ENCODE data around the gene DLEC1. TPM values are rescaled to one million over a fixed set of nuclear protein-coding genes. Genes with fewer than 3 reads are reported as not detected.

Gene DLEC1
- polyA plus RNA-seq, 1 experiment, result 0.04 TPM

- Histone ChIP-seq H3K9me3 (ENCODE audit: control insufficient read depth, insufficient read depth, low read length) (no peaks in the 10 kb centered on the region), H3K4me3 (ENCODE audit: low read depth, low read length) (no peak overlapping the region), H3K27ac (ENCODE audit: low read depth, low read length) (no peak overlapping the region), H3K27me3 (ENCODE audit: control insufficient read depth, insufficient read depth, low read length) (peaks cover 6% of the 10 kb centered on the region)
- ChIA-PET CTCF (no interaction called here), POLR2A (no interaction called here)
- no peak for TF ChIP-seq CTCF (IDR thresholded peaks at IDR 0.05; ENCODE audit: low read depth, low read length)
- no peak for DNase-seq (ENCODE audit: low read depth, low spot score)
Observed at GRCh38 chr3:38112378-38112761, 73.4 kb downstream of the DLEC1 start.

- no peak for DNase-seq (ENCODE audit: low read depth, low spot score)
- Histone ChIP-seq H3K9me3 (ENCODE audit: control insufficient read depth, insufficient read depth, low read length) (no peaks in the 10 kb centered on the region), H3K27me3 (ENCODE audit: control insufficient read depth, insufficient read depth, low read length) (peaks cover 6% of the 10 kb centered on the region), H3K4me3 (ENCODE audit: low read depth, low read length) (no peak overlapping the region), H3K27ac (ENCODE audit: low read depth, low read length) (no peak overlapping the region)
- ChIA-PET POLR2A (interaction anchor here (0.6 kb wide), 1 partner anchor 281 kb away, joined by 3 read pairs; no protein-coding TSS in a partner anchor), CTCF (interaction anchor here (0.6 kb wide), 1 partner anchor 366 kb away, joined by 5 read pairs; no protein-coding TSS in a partner anchor)
- no peak for TF ChIP-seq CTCF (IDR thresholded peaks at IDR 0.05; ENCODE audit: low read depth, low read length)
Observed at GRCh38 chr3:38114052-38114874, 75.3 kb downstream of the DLEC1 start.

GRCh38 chr3:38114875-38115644 lies 76.1 kb downstream of the DLEC1 start:
- POLR2A ChIA-PET, result no interaction called here
- CTCF ChIA-PET, result no interaction called here
- DNase-seq (ENCODE audit: low read depth, low spot score), result no peak

GRCh38 chr3:38115645-38116427 lies 76.8 kb downstream of the DLEC1 start:
- H3K27ac ChIP-seq (ENCODE audit: low read depth, low read length), result no peak overlapping the region
- no peaks in the 10 kb centered on the region for H3K9me3 ChIP-seq (ENCODE audit: control insufficient read depth, insufficient read depth, low read length)
- ChIA-PET CTCF (interaction anchor here (0.7 to 1.9 kb wide), 5 partner anchors 12 to 183 kb away, joined by 3 to 4 read pairs (median 3); no protein-coding TSS in a partner anchor), POLR2A (no interaction called here)
- H3K27me3 ChIP-seq (ENCODE audit: control insufficient read depth, insufficient read depth, low read length), result peaks cover 6% of the 10 kb centered on the region
- no peak for TF ChIP-seq CTCF (IDR thresholded peaks at IDR 0.05; ENCODE audit: low read depth, low read length)
- DNase-seq (ENCODE audit: low read depth, low spot score), result no peak
- no peak overlapping the region for H3K4me3 ChIP-seq (ENCODE audit: low read depth, low read length)

More at GRCh38 chr3:38114875-38115644, 76.1 kb downstream of the DLEC1 start:
- TF ChIP-seq CTCF (IDR thresholded peaks at IDR 0.05; ENCODE audit: low read depth, low read length), result no peak
- H3K4me3 ChIP-seq (ENCODE audit: low read depth, low read length), result no peak overlapping the region
- H3K27ac ChIP-seq (ENCODE audit: low read depth, low read length), result no peak overlapping the region
- no peaks in the 10 kb centered on the region for H3K9me3 ChIP-seq (ENCODE audit: control insufficient read depth, insufficient read depth, low read length)
- H3K27me3 ChIP-seq (ENCODE audit: control insufficient read depth, insufficient read depth, low read length), result peaks cover 6% of the 10 kb centered on the region
